HG02763 (cell line): ENCODE data around the gene B9D1.
A peak's percentile ranks its signal among the peaks of the same experiment; 100 is the strongest.

Experiments used
- ATAC-seq: cut with Tn5 transposase; IDR thresholded peaks from one replicate; pipeline ENCODE4 v1.9.1; 2021; ENCODE audit warnings: mild to moderate bottlenecking, moderate library complexity; ENCODE audit not compliant: unreplicated experiment

Gene B9D1

GRCh38 chr17:19306160-19307111 lies 56.1 kb downstream of the B9D1 start:
- peak; percentile 84 for ATAC-seq

DNA sequence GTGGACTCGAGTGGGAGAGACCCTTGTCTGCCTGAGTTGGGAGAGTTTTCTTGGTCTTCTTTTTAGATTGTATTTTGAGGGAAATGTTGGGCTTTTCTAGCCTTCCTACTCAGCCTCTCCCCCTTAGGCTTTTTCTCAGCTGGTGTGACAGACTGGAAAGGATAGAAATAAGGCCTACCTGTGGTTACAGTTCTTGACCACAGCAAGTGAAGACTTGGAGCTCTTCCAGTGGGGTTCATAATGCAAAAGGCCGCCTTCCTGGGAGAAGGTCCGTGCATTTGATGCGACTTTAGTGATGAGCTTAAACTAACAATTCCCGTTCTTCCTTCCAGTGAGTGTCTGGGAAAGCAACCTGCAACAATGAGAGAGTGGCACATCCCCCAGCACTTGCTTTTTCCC lies 56.8 kb downstream of the B9D1 start:
- no peak for ATAC-seq

- ATAC-seq: no peak
These were observed 57.3 kb downstream of the B9D1 start for GRCh38 chr17:19305256-19305655.

DNA sequence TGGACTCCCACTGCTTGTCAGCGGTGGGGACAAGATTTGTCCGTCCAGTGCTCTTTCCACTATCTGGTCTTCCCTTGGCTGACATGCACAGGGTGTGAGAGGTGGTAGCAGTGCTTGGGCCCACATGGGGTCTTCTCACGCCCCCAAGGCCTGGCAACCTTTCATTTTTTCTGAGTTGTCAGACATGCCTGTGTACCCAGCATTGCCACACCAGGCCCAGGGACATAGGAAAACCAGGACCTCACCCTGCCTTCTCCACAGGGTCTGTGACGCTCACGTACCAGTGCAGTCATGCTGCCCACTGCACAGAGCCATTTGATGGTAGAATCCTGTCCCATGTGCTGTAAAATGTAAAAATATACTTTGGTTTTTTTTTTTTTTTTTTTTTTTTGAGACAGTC lies 57.8 kb downstream of the B9D1 start:
- ATAC-seq: no peak

GRCh38 chr17:19304209-19304608 lies 58.3 kb downstream of the B9D1 start:
- ATAC-seq: no peak

DNA sequence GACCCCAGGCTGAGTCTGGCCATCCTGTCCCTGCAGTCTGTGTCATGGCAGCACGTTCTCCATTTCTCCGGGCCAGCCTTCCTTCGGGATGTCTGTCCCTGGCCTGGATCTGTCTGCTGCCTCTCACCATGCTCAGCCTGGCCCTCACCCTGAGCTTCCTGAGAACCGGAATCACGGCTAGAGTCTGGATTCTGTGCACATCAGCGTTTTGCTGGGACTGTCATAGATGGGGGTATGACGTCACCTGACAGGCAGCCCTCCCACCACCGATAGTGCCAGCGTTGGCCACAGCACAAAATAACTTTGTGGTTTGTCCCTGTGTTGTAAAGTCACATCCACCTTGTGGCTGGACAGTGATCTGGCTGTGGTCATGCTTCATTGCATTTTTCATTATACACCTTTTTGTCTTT lies 59.2 kb downstream of the B9D1 start:
- ATAC-seq: no peak

GRCh38 chr17:19302791-19303331 lies 59.7 kb downstream of the B9D1 start:
- ATAC-seq: no peak

- no peak for ATAC-seq
These were observed 60.5 kb downstream of the B9D1 start for GRCh38 chr17:19301973-19302372.

DNA sequence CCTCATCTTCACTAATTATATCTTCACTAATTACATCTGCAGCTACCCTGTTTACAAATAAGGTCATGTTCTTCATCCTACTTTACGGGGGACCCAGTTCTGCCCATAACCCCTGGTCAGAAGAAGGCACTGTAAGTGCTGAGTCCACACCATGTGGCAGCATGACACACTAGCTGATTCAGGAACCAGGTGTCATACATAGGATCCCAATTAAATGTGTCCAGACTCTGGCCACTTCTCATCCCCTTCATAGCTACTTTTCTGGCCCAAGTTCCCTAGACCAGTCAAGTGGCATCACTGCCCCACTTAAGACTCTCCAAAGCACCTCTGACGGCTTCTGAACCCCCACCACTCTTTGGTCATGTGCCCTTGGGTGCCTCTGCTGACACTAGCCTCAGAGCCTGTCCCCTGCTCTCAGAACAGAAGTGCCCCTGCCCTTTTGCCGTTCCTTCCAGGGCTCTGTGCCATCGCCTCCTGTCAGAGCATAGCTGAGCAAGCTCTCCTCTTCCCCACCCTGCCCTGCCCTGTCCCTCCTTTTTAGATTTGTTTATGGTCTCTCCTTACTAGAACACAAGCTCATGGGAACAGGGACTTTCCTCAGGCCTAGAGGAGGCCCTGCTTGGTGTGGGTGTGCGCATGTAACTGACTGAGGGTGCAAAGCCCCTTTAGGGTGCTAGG lies 61.1 kb downstream of the B9D1 start:
- no peak for ATAC-seq

DNA sequence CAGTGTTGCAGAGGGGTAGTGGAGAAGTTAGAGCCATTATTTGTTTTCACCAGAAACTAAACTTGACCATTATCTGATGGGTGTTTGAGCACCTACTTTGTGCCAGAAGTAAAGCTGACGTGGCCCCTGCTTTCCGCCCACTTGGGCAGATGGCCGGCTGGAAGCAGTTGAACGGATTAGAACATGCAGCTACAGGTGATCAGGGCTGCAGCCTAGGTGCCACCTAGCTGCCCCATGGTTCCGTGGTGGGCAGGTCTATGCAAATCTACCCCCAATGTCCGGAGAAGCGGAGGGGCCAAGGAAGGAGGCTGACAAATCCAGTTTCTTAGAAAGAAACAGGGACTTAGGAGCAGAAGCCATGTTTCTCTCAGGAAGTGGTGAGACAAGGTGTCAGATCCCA lies 62.7 kb downstream of the B9D1 start:
- ATAC-seq: no peak

DNA sequence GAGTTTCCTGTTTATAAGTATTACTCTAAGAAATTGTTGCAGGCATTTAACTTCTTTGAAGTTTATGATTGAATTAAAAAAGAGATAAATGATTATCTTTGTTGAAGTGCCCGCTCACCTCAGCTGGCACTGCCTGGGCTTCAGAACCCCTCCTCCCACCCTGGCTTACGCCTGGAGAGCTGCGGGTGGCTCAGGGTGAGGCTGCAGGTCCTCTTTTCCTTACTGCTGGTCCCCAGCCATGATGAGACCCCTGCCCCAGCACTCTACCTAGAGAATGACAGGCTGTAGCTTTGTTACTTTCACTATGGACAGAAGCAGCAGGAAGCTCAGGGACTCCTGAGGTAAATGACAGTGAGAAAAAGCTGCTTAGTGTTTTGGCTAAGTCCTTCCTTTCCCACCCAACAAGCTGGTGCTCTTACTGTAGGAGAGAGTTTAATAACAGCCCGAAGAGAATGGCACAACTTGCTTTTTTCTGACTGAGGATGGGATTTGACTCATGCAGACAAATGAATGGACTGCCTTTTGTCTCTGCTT lies 63.2 kb downstream of the B9D1 start:
- no peak for ATAC-seq

GRCh38 chr17:19298569-19299213 lies 63.8 kb downstream of the B9D1 start:
- ATAC-seq: no peak

GRCh38 chr17:19296786-19297778 lies 65.4 kb downstream of the B9D1 start:
- no peak for ATAC-seq

GRCh38 chr17:19295473-19296135 lies 66.9 kb downstream of the B9D1 start:
- ATAC-seq: no peak

- no peak for ATAC-seq
These were observed 68.1 kb downstream of the B9D1 start for GRCh38 chr17:19294443-19294842.
